Measurements from ENCODE around the gene HDAC11. TPM values are rescaled to one million over a fixed set of nuclear protein-coding genes. Genes with fewer than 3 reads are reported as not detected.

Gene HDAC11
- total RNA-seq, 1 experiment from 2014 or later = 7.0 TPM

GRCh38 chr3:13522236-13522635 lies 42.1 kb downstream of the HDAC11 start:
- H3K27ac Mint-ChIP-seq = no peak overlapping the region
- H2AK5ac ChIP-seq (ENCODE audit: insufficient read length, low read length) = no peak overlapping the region
- no peaks in the 10 kb centered on the region for H3K27me3 ChIP-seq (ENCODE audit: insufficient read depth, low read length)
- no peak overlapping the region for H2BK20ac ChIP-seq (ENCODE audit: low read depth, low read length, poor library complexity, severe bottlenecking)
- no peak for DNase-seq
- no peak overlapping the region for H3T11ph ChIP-seq (ENCODE audit: low read length)
- WGBS (ENCODE audit: extremely low coverage, insufficient read length, low lambda C conversion rate) = no CpG with 5 or more reads among the region's 5 CpGs
- H3K56ac ChIP-seq (ENCODE audit: insufficient read length, low read depth, low read length) = no peak overlapping the region
- H3K9me3 Mint-ChIP-seq = peaks cover 6 to 15% of the 10 kb centered on the region in 2 experiments
- H3K14ac ChIP-seq (ENCODE audit: insufficient read depth, low read length) = no peak overlapping the region
- no peak overlapping the region for H2BK12ac ChIP-seq (ENCODE audit: insufficient read length, low read depth, low read length)
- H3K9me3 ChIP-seq (ENCODE audit: control insufficient read depth, low read depth, low read length) = no peaks in the 10 kb centered on the region
- no peak overlapping the region for H2BK5ac ChIP-seq (ENCODE audit: insufficient read length, low read length)
- no peak overlapping the region for H3K4me3 Mint-ChIP-seq
- H4K20me1 ChIP-seq (ENCODE audit: control insufficient read depth, insufficient read depth, insufficient read length) = no peaks in the 10 kb centered on the region
- peaks cover 0 to 2% (median 0%) of the 10 kb centered on the region in 3 experiments; a peak in 5 of 7 replicates for H3K36me3 Mint-ChIP-seq (ENCODE audit: insufficient read depth in 1 of 3, low read depth in 3 of 3)
- H3K23ac ChIP-seq (ENCODE audit: insufficient read length, low read depth, low read length) = no peak overlapping the region
- H3K79me1 ChIP-seq (ENCODE audit: insufficient read depth, low read depth, low read length, poor library complexity, severe bottlenecking) = no peaks in the 10 kb centered on the region
- H4K8ac ChIP-seq (replicated peaks; ENCODE audit: insufficient read length, low read depth, low read length) = no peak overlapping the region
- peaks cover 3% of the 10 kb centered on the region; the same call in 1 of the 2 replicates for H3K27me3 Mint-ChIP-seq (ENCODE audit: low read depth)
- H3K4me2 ChIP-seq (ENCODE audit: insufficient read depth, insufficient read length, low read length) = no peak overlapping the region
- no peak overlapping the region for H4K91ac ChIP-seq (ENCODE audit: insufficient read length, low read depth, low read length)
- no peak overlapping the region for H3K9ac ChIP-seq (ENCODE audit: extremely low read depth, insufficient read length, low read length)
- H3K23me2 ChIP-seq (ENCODE audit: insufficient read length, low read depth, low read length, poor library complexity, severe bottlenecking) = no peaks in the 10 kb centered on the region
- no peak overlapping the region for H2BK120ac ChIP-seq (ENCODE audit: low read depth, low read length, poor library complexity, severe bottlenecking)
- H3K4ac ChIP-seq (ENCODE audit: low read depth, low read length) = no peak overlapping the region
- no peaks in the 10 kb centered on the region; the same call in 1 of the 2 replicates for H3K4me1 ChIP-seq (ENCODE audit: insufficient read depth, low read length)
- H3K79me2 ChIP-seq (ENCODE audit: insufficient read depth, low read length) = no peaks in the 10 kb centered on the region
- no peak overlapping the region for H2AFZ ChIP-seq (ENCODE audit: low read length)
- H3K18ac ChIP-seq (ENCODE audit: insufficient read length, low read depth, low read length) = no peak overlapping the region
- H4K5ac ChIP-seq (ENCODE audit: insufficient read length, low read depth, low read length) = no peak overlapping the region
- peaks cover 12 to 24% of the 10 kb centered on the region in 2 experiments for H3K4me1 Mint-ChIP-seq
- no peak for TF ChIP-seq CTCF (conservative IDR thresholded peaks at IDR 0.05)
- no peak overlapping the region for H2BK15ac ChIP-seq (ENCODE audit: low read depth, low read length)
- no peak overlapping the region for H3K27ac ChIP-seq (ENCODE audit: insufficient read length, low read depth, low read length)

Measured in H9 (cell line).